CD4-positive, alpha-beta T cell treated with Interleukin-1 beta for 1 hour (primary cell): Measurements from ENCODE around the gene ROR1.
A peak's percentile ranks its signal among the peaks of the same experiment; 100 is the strongest.

Experiments
- DNase-seq, 2 donors: peaks; one replicate each; pipeline ENCODE4 v3.0.0-alpha.2; 2020 to 2022

Gene ROR1

GRCh38 chr1:63914706-63915105, 140.9 kb downstream of the ROR1 start:
- no peak for DNase-seq

- DNase-seq = no peak
These were observed 141.3 kb downstream of the ROR1 start for GRCh38 chr1:63915121-63915520.

GRCh38 chr1:63916485-63917360, 142.9 kb downstream of the ROR1 start:
- no peak for DNase-seq

GRCh38 chr1:63917571-63918417, 144.0 kb downstream of the ROR1 start:
- peak in 1 of 2 donors; percentile 7 for DNase-seq

GRCh38 chr1:63918418-63918945, 144.7 kb downstream of the ROR1 start:
- no peak for DNase-seq

- no peak for DNase-seq
These were observed 146.6 kb downstream of the ROR1 start for GRCh38 chr1:63920154-63921117.

GRCh38 chr1:63921359-63921758, 147.5 kb downstream of the ROR1 start:
- DNase-seq = no peak

- no peak for DNase-seq
These were observed 148.0 kb downstream of the ROR1 start for GRCh38 chr1:63921802-63922201.

- no peak for DNase-seq
These were observed 149.0 kb downstream of the ROR1 start for GRCh38 chr1:63922848-63923247.

- no peak for DNase-seq
These were observed 149.5 kb downstream of the ROR1 start for GRCh38 chr1:63923302-63923701.

GRCh38 chr1:63924600-63924999, 150.8 kb downstream of the ROR1 start:
- no peak for DNase-seq

GRCh38 chr1:63928186-63929105, 154.6 kb downstream of the ROR1 start:
- no peak for DNase-seq

- DNase-seq = no peak
These were observed 155.3 kb downstream of the ROR1 start for GRCh38 chr1:63929106-63929478.

- DNase-seq = no peak
These were observed 157.7 kb downstream of the ROR1 start for GRCh38 chr1:63931468-63931867.

GRCh38 chr1:63934697-63935096, 160.9 kb downstream of the ROR1 start:
- DNase-seq = no peak

GRCh38 chr1:63935143-63935542, 161.3 kb downstream of the ROR1 start:
- no peak for DNase-seq

- DNase-seq = no peak
These were observed 161.7 kb downstream of the ROR1 start for GRCh38 chr1:63935553-63935952.

GRCh38 chr1:63936276-63936675, 162.5 kb downstream of the ROR1 start:
- DNase-seq = no peak

GRCh38 chr1:63936801-63937200, 163.0 kb downstream of the ROR1 start:
- DNase-seq = no peak

- no peak for DNase-seq
These were observed 163.7 kb downstream of the ROR1 start for GRCh38 chr1:63937461-63938022.

- DNase-seq = no peak
These were observed 166.6 kb downstream of the ROR1 start for GRCh38 chr1:63940440-63940839.
